SK-N-SH (cell line): ENCODE measurements around the gene OPCML. TPM values are rescaled to one million over a fixed set of nuclear protein-coding genes. Genes with fewer than 3 reads are reported as not detected.

ENCODE experiments used
- CTCF ChIA-PET: fragments of 300-600, 350-600 bp; formaldehyde crosslinking; extraction: SDS; loops from one replicate; lab custom pipeline; 2021; lab: Yijun Ruan, JAX
- POLR2A ChIA-PET: fragments of 350-600 bp; sonication (Branson Sonifier 250); formaldehyde crosslinking; extraction: SDS; loops from one replicate; lab custom pipeline; 2020; ENCODE audit warnings: antibody characterized with exemption, inconsistent platforms; lab: Yijun Ruan, JAX
- DNase-seq: peaks from one replicate; pipeline ENCODE4 v3.0.0; 2012
- H2AFZ ChIP-seq: fragments of 200-600 bp; sonication (generic); 2 replicates; pipeline ENCODE4 v1.8.1; 2016; ENCODE audit warnings: antibody characterized with exemption, mild to moderate bottlenecking, low read depth
- H3F3A ChIP-seq: fragments of 200-600 bp; sonication (generic); replicated peaks from 2 replicates; pipeline ENCODE3; 2016; ENCODE audit warnings: antibody characterized with exemption, mild to moderate bottlenecking; ENCODE audit not compliant: insufficient read depth
- H3K27ac ChIP-seq, 2 experiments: fragments of 200-500 bp in 1 of 2; fragments of 200-600 bp in 1 of 2; sonication (Bioruptor generic) in 1 of 2; sonication (generic), shearing (Covaris generic) in 1 of 2; 2 replicates each; pipeline versions ENCODE4 v1.5.1 to v1.6.1; 2014 to 2016; ENCODE audit warnings: low read depth in 2 of 2, inconsistent platforms in 1 of 2, low read length in 1 of 2, mild to moderate bottlenecking in 1 of 2, mixed read lengths in 1 of 2
- H3K27me3 ChIP-seq: fragments of 200-600 bp; sonication (generic), shearing (Covaris generic); 2 replicates; pipeline ENCODE4 v1.6.1; 2016; ENCODE audit warnings: mixed run types; ENCODE audit not compliant: insufficient read depth
- H3K36me3 ChIP-seq, 2 experiments: fragments of 200-500 bp in 1 of 2; fragments of 200-600 bp in 1 of 2; sonication (Bioruptor generic) in 1 of 2; sonication (generic) in 1 of 2; replicated peaks in 1 of 2; 2 replicates each; pipeline versions ENCODE3 to v1.5.1; 2014 to 2016; ENCODE audit warnings: low read length in 1 of 2, mild to moderate bottlenecking in 1 of 2; ENCODE audit not compliant: insufficient read depth in 2 of 2, control insufficient read depth in 1 of 2
- H3K4me1 ChIP-seq, 2 experiments: fragments of 200-500 bp in 1 of 2; fragments of 200-600 bp in 1 of 2; sonication (Bioruptor generic) in 1 of 2; sonication (generic), shearing (Covaris generic) in 1 of 2; 2 replicates each; pipeline versions ENCODE4 v1.5.1 to v1.6.1; 2014 to 2016; ENCODE audit warnings: low read depth in 1 of 2, low read length in 1 of 2, mixed run types in 1 of 2; ENCODE audit not compliant: insufficient read depth in 2 of 2, control insufficient read depth in 1 of 2
- H3K4me2 ChIP-seq: fragments of 200-600 bp; sonication (generic), shearing (Covaris generic); 2 replicates; pipeline ENCODE4 v1.6.1; 2017; ENCODE audit warnings: mixed run types
- H3K4me3 ChIP-seq, 2 experiments: fragments of 200-500 bp in 1 of 2; fragments of 200-600 bp in 1 of 2; sonication (Bioruptor generic) in 1 of 2; sonication (generic), shearing (Covaris generic) in 1 of 2; 2 replicates each; pipeline versions ENCODE4 v1.5.1 to v1.8.1; 2014 to 2016; ENCODE audit warnings: low read depth in 2 of 2, inconsistent platforms in 1 of 2, low read length in 1 of 2, mild to moderate bottlenecking in 1 of 2, mixed read lengths in 1 of 2, moderate library complexity in 1 of 2
- H3K79me2 ChIP-seq: fragments of 200-600 bp; sonication (generic); 2 replicates; pipeline ENCODE4 v1.8.1; 2017; ENCODE audit warnings: mild to moderate bottlenecking; ENCODE audit not compliant: insufficient read depth
- H3K9ac ChIP-seq: fragments of 200-600 bp; sonication (generic); 2 replicates; pipeline ENCODE4 v1.6.1; 2017; ENCODE audit warnings: mixed run types
- H3K9me2 ChIP-seq: fragments of 200-600 bp; sonication (generic); 2 replicates; pipeline ENCODE4 v1.6.1; 2017; ENCODE audit warnings: mixed run types
- H3K9me3 ChIP-seq: fragments of 200-600 bp; sonication (generic); 2 replicates; pipeline ENCODE4 v1.6.1; 2017; ENCODE audit warnings: mixed run types, mild to moderate bottlenecking, moderate library complexity
- H4K20me1 ChIP-seq: fragments of 200-600 bp; sonication (generic); 2 replicates; pipeline ENCODE4 v1.6.1; 2017; ENCODE audit warnings: mild to moderate bottlenecking, mixed run types; ENCODE audit not compliant: insufficient read depth
- CHD2 ChIP-seq: fragments of 150-350 bp; IDR thresholded peaks from 2 replicates; pipeline ENCODE4 v1.6.1; 2018; ENCODE audit warnings: low read length; ENCODE audit not compliant: partially characterized antibody
- ELF1 ChIP-seq: IDR thresholded peaks from 2 replicates; pipeline ENCODE4 v1.4.0; 2012
- EP300 ChIP-seq, 2 experiments: IDR thresholded peaks; 2 replicates each; pipeline versions ENCODE4 v1.4.0 to v1.6.1; 2012; ENCODE audit warnings: borderline replicate concordance in 1 of 2, low read depth in 1 of 2, low read length in 1 of 2
- FOXJ3 ChIP-seq: sonication (generic); formaldehyde crosslinking; IDR thresholded peaks from 2 replicates; pipeline ENCODE4 v1.5.1; 2020; ENCODE audit warnings: mild to moderate bottlenecking, missing genetic modification reagents
- FOXM1 ChIP-seq: IDR thresholded peaks from 2 replicates; pipeline ENCODE4 v1.4.0; 2012; ENCODE audit warnings: low read depth, mild to moderate bottlenecking
- IRF3 ChIP-seq: fragments of 150-350 bp; IDR thresholded peaks from 2 replicates; pipeline ENCODE4 v1.6.1; 2016; ENCODE audit warnings: mild to moderate bottlenecking, low read depth, low read length
- MEF2A ChIP-seq: IDR thresholded peaks from 2 replicates; pipeline ENCODE4 v1.4.0; 2012; ENCODE audit warnings: low read depth, borderline replicate concordance
- NFIC ChIP-seq: IDR thresholded peaks from 2 replicates; pipeline ENCODE4 v1.4.0; 2012; ENCODE audit warnings: borderline replicate concordance
- NRF1 ChIP-seq: IDR thresholded peaks from 2 replicates; pipeline ENCODE4 v1.6.1; 2012; ENCODE audit warnings: low read depth, mild to moderate bottlenecking, low read length
- PBX3 ChIP-seq: IDR thresholded peaks from 2 replicates; pipeline ENCODE4; 2012
- POLR2AphosphoS5 ChIP-seq: IDR thresholded peaks from 2 replicates; pipeline ENCODE4 v1.6.1; 2012; ENCODE audit warnings: low read depth, low read length
- RAD21 ChIP-seq: IDR thresholded peaks from 2 replicates; pipeline ENCODE4 v1.6.1; 2012; ENCODE audit warnings: mild to moderate bottlenecking, low read length
- REST ChIP-seq: IDR thresholded peaks from 2 replicates; pipeline ENCODE4 v1.6.1; 2012; ENCODE audit warnings: mild to moderate bottlenecking, low read depth, low read length, moderate library complexity
- RFX5 ChIP-seq: IDR thresholded peaks from 2 replicates; pipeline ENCODE4 v1.6.1; 2012; ENCODE audit warnings: mild to moderate bottlenecking, improper control_type of control experiment, low read length
- SMC3 ChIP-seq: IDR thresholded peaks from 2 replicates; pipeline ENCODE4 v1.6.1; 2012; ENCODE audit warnings: low read depth, low read length, improper control_type of control experiment
- TCF12 ChIP-seq: IDR thresholded peaks from 2 replicates; pipeline ENCODE4 v1.4.0; 2012
- TEAD4 ChIP-seq: IDR thresholded peaks from 2 replicates; pipeline ENCODE4 v1.4.0; 2012; ENCODE audit warnings: mild to moderate bottlenecking, borderline replicate concordance; ENCODE audit not compliant: insufficient read depth
- YY1 ChIP-seq: IDR thresholded peaks from 2 replicates; pipeline ENCODE4 v1.4.0; 2012; ENCODE audit warnings: low read depth, mild to moderate bottlenecking
- WGBS: methylation state at CpG from one replicate; pipeline ENCODE4 v1.1.6; 2017; ENCODE audit warnings: low lambda C conversion rate; 5-methylcytosine and 5-hydroxymethylcytosine counted together
- polyA plus RNA-seq, 3 experiments: library from polyadenylated mRNA; depleted of rRNA; stranded (reverse); fragments of >200 nt; gene quantifications; 2 replicates each; pipeline ENCODE4 v1.2.3, GENCODE V29; 2012
- TF ChIP-seq, protein P1 (sequence below): IDR thresholded peaks from 2 replicates; pipeline ENCODE4 v1.4.0; 2012; ENCODE audit warnings: low read depth, borderline replicate concordance
- TF ChIP-seq, protein P2 (sequence below): IDR thresholded peaks from 2 replicates; pipeline ENCODE4 v1.4.0; 2012; ENCODE audit warnings: low read depth

OPCML gene
- polyA plus RNA-seq, 1 of the 3 experiments (the other 2 are of a cell fraction), result not detected

DNA sequence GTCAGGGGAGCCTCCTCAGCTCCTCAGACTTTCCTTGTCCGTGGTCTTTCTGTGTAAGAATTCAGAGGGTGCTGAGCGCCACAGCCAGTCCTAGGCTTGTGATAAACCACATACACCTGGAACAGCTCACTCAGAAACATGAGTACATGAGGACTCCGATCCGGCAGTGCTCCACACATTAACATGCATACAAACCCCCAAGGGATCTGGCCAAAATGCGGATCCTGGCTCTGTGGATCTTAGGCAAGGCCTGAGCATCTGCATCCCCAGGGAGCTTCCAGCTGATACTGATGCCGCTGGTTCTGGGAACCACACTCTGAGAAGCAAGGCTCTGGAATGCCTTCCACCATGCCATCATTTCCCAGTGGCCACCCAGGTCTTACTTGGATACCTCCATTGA, 20.6 kb upstream of the OPCML start:
- no peak overlapping the region for H3K4me3 ChIP-seq
- H3K27me3 ChIP-seq, result no peaks in the 10 kb centered on the region
- CTCF ChIA-PET, result no interaction called here
- H3K4me2 ChIP-seq, result no peak overlapping the region
- H3K9ac ChIP-seq, result no peak overlapping the region
- WGBS, result 39% methylated on average over 6 of the region's 6 CpGs
- no peak for DNase-seq
- H3K9me2 ChIP-seq, result no peaks in the 10 kb centered on the region
- no peaks in the 10 kb centered on the region for H3K36me3 ChIP-seq
- H2AFZ ChIP-seq, result no peak overlapping the region
- H3K4me1 ChIP-seq, result peaks cover 0 to 3% of the 10 kb centered on the region in 2 experiments; a peak in 1 of 4 replicates
- no peaks in the 10 kb centered on the region for H4K20me1 ChIP-seq
- POLR2A ChIA-PET, result no interaction called here
- H3K27ac ChIP-seq, result no peak overlapping the region
- no peaks in the 10 kb centered on the region for H3K79me2 ChIP-seq
- no peaks in the 10 kb centered on the region for H3K9me3 ChIP-seq
- no peak for TF ChIP-seq MEF2A
- TF ChIP-seq TCF12, result no peak
- no peak for TF ChIP-seq PBX3
- TF ChIP-seq YY1, result no peak
- no peak for TF ChIP-seq FOXJ3 (CRISPR knock-in tag)
- TF ChIP-seq, protein P1, sequence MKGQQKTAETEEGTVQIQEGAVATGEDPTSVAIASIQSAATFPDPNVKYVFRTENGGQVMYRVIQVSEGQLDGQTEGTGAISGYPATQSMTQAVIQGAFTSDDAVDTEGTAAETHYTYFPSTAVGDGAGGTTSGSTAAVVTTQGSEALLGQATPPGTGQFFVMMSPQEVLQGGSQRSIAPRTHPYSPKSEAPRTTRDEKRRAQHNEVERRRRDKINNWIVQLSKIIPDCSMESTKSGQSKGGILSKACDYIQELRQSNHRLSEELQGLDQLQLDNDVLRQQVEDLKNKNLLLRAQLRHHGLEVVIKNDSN, result no peak
- TF ChIP-seq RFX5, result no peak
- no peaks in the 10 kb centered on the region for H3F3A ChIP-seq

DNA sequence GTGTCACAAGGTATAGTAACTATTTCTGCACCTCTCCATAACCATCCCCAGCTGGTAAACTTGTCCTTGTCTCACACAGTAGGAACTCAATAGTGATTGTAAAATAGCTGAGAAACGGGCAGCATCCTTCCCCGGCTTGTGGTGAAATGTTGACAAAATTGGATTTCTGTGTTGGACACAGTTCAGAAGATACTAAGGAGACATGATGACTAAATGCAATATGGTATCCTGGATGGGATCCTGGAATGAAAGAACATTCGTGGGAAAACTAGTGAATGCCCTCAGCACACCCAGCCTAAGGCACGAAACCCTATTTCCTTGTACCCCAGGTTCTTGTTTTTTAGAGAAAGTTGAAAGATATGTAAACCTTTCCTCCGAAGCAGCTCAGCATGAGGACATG, 18.8 kb upstream of the OPCML start:
- Histone ChIP-seq H3K9me2 (no peaks in the 10 kb centered on the region), H2AFZ (no peak overlapping the region), H3K27me3 (no peaks in the 10 kb centered on the region), H3K36me3 (no peaks in the 10 kb centered on the region), H3K4me3 (no peak overlapping the region), H4K20me1 (no peaks in the 10 kb centered on the region), H3K79me2 (no peaks in the 10 kb centered on the region), H3K4me2 (no peak overlapping the region), H3K4me1 (peaks cover 0 to 8% of the 10 kb centered on the region in 2 experiments; a peak in 1 of 4 replicates), H3K9ac (no peak overlapping the region), H3F3A (no peaks in the 10 kb centered on the region), H3K9me3 (no peaks in the 10 kb centered on the region), H3K27ac (no peak overlapping the region)
- TF ChIP-seq IRF3, result no peak
- no peak for TF ChIP-seq NFIC
- no peak for TF ChIP-seq MEF2A
- TF ChIP-seq, protein P2, sequence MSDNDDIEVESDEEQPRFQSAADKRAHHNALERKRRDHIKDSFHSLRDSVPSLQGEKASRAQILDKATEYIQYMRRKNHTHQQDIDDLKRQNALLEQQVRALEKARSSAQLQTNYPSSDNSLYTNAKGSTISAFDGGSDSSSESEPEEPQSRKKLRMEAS, result no peak
- no peak for TF ChIP-seq TEAD4
- TF ChIP-seq FOXM1, result no peak
- TF ChIP-seq NRF1, result no peak
- no peak for TF ChIP-seq EP300 (IDR thresholded peaks at IDR 0.05; ENCODE audit: borderline replicate concordance in 1 of 2, low read depth in 1 of 2, low read length in 1 of 2)
- no peak for TF ChIP-seq POLR2AphosphoS5
- TF ChIP-seq YY1, result no peak
- TF ChIP-seq RAD21, result no peak
- no peak for TF ChIP-seq SMC3
- TF ChIP-seq ELF1, result no peak
- TF ChIP-seq RFX5, result no peak
- TF ChIP-seq REST, result no peak
- no peak for TF ChIP-seq PBX3
- TF ChIP-seq CHD2, result no peak
- POLR2A ChIA-PET, result no interaction called here
- CTCF ChIA-PET, result no interaction called here
- WGBS, result 11% methylated on average over 5 of the region's 5 CpGs
- no peak for DNase-seq
